ENCODE results near the gene VRK1.

DNA sequence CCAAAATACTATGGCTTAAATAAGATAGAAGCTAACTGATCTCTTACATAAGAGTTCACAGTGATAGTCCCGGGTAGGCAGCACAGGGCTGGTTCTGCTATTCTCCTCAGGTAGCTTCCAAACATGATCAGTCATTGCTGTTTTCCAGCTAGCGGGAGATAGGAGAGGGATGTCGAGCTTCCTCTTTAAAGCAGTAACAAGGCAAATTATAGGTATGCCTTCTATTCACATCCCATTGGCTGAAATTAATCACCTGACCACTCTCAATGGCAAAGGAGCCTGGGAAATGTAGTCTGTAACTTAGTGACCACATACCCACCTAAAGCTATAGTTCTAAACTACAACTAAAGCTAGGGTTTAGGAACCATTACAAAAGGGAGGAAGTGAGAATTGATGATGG, 34.5 kb upstream of the VRK1 start:
- TF ChIP-seq CTCF (IDR thresholded peaks at IDR 0.05; ENCODE audit: low read depth, low read length, missing input control): no peak
- TF ChIP-seq MAX (IDR thresholded peaks at IDR 0.05): no peak
- TF ChIP-seq ZBTB33 (IDR thresholded peaks at IDR 0.05): no peak
- no peak for TF ChIP-seq REST (IDR thresholded peaks at IDR 0.05)
- TF ChIP-seq RAD21 (IDR thresholded peaks at IDR 0.05): no peak
- TF ChIP-seq EGR1 (IDR thresholded peaks at IDR 0.05; ENCODE audit: low read depth in 2 of 2): no peak
- TF ChIP-seq TAF1 (conservative IDR thresholded peaks at IDR 0.05): no peak
- no peak for TF ChIP-seq JUND (IDR thresholded peaks at IDR 0.05)
- no peak for TF ChIP-seq ATF3 (IDR thresholded peaks at IDR 0.05)
- TF ChIP-seq SP1 (IDR thresholded peaks at IDR 0.05): no peak
- no peak for TF ChIP-seq RXRA (IDR thresholded peaks at IDR 0.05)
- TF ChIP-seq HNF4A (conservative IDR thresholded peaks at IDR 0.05): no peak
- TF ChIP-seq YY1 (IDR thresholded peaks at IDR 0.05): no peak
- TF ChIP-seq FOXA1 (IDR thresholded peaks at IDR 0.05): no peak

All from liver (tissue), 3 donors.